C4-2B (cell line): ENCODE results near the gene SEMA3A.

Source experiments
- H3K27ac ChIP-seq: fragments of 450-650 bp; 2 replicates; pipeline ENCODE4 v1.5.1; 2017
- ZFX ChIP-seq: fragments of 450-650 bp; IDR thresholded peaks from 2 replicates; pipeline ENCODE4 v1.6.1; 2017
- TF ChIP-seq, protein P1 (sequence below): fragments of 450-650 bp; conservative IDR thresholded peaks from 2 replicates; pipeline ENCODE4 v1.5.1; 2017; ENCODE audit warnings: mild to moderate bottlenecking

SEMA3A gene

GRCh38 chr7:84017651-84018050, 176.9 kb downstream of the SEMA3A start:
- TF ChIP-seq, protein P1, sequence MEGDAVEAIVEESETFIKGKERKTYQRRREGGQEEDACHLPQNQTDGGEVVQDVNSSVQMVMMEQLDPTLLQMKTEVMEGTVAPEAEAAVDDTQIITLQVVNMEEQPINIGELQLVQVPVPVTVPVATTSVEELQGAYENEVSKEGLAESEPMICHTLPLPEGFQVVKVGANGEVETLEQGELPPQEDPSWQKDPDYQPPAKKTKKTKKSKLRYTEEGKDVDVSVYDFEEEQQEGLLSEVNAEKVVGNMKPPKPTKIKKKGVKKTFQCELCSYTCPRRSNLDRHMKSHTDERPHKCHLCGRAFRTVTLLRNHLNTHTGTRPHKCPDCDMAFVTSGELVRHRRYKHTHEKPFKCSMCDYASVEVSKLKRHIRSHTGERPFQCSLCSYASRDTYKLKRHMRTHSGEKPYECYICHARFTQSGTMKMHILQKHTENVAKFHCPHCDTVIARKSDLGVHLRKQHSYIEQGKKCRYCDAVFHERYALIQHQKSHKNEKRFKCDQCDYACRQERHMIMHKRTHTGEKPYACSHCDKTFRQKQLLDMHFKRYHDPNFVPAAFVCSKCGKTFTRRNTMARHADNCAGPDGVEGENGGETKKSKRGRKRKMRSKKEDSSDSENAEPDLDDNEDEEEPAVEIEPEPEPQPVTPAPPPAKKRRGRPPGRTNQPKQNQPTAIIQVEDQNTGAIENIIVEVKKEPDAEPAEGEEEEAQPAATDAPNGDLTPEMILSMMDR: no peak
- no peak for TF ChIP-seq ZFX
- no peak overlapping the region for H3K27ac ChIP-seq

DNA sequence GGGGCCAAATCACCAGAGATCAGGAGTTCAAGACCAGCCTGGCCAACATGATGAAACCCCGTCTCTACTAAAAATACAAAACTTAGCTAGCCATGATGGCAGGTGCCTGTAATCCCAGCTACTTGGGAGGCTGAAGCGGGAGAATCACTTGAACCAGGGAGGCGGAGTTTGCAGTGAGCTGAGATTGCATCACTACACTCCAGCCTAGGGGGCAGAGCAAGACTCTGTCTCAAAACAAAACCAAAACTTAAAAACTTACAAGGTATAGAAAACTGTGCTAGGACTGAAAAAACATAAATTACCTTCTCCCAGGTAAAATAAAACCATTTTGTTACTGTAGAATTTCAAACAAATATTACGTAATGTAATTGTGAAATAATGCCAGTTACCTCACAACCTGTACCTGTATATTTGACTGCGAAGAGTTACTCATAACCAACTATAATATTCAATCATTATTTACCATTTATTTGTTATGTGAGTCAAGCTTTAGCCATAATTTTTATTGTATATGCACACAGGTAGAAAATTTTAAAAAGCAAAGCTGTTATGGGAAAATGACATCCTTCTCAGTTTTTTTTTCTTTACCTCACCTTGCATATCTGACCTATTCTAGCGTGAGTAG, 180.9 kb downstream of the SEMA3A start:
- TF ChIP-seq ZFX: no peak
- TF ChIP-seq, protein P1: no peak
- no peak overlapping the region for H3K27ac ChIP-seq

DNA sequence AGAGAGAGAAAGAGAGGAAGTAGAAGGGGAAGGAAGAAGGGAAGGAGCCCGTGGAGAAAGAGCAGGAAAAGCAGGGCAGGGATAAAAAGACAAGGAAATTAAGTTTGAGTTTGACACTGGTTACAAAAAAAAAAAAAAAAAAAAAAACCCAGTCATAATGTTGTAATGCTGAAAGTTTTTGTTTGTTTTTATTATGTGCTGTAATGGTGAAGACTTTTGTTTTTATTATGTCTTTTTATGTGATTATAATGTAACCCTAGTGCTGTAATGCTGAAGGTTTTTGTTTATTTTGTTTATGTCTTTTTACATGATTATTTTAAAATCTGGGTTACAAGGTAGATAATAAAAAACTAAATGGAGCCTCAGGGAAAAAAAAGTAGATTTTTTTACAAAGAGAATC, 184.8 kb downstream of the SEMA3A start:
- TF ChIP-seq, protein P1: no peak
- TF ChIP-seq ZFX: no peak

GRCh38 chr7:84009051-84009450, 185.5 kb downstream of the SEMA3A start:
- no peak for TF ChIP-seq ZFX
- TF ChIP-seq, protein P1: no peak
- H3K27ac ChIP-seq: no peak overlapping the region

More for the DNA sequence above, 184.8 kb downstream of the SEMA3A start:
- H3K27ac ChIP-seq: no peak overlapping the region

- no peak for TF ChIP-seq ZFX
- TF ChIP-seq, protein P1: no peak
- no peak overlapping the region for H3K27ac ChIP-seq
Measured at GRCh38 chr7:84003191-84003590, 191.4 kb downstream of the SEMA3A start.

- TF ChIP-seq ZFX: no peak
- TF ChIP-seq, protein P1: no peak
- H3K27ac ChIP-seq: no peak overlapping the region
Measured at GRCh38 chr7:84002348-84002747, 192.2 kb downstream of the SEMA3A start.

- TF ChIP-seq, protein P1: no peak
- no peak for TF ChIP-seq ZFX
- H3K27ac ChIP-seq: no peak overlapping the region
Measured at GRCh38 chr7:83996879-83997278, 197.7 kb downstream of the SEMA3A start.
